H9 (cell line): ENCODE measurements around the gene KRT36. TPM values are rescaled to one million over a fixed set of nuclear protein-coding genes. Genes with fewer than 3 reads are reported as not detected.

Experiments used
- DNase-seq: peaks from one replicate; pipeline ENCODE4 v3.0.0-alpha.2; 2017
- H2AFZ ChIP-seq: one replicate; pipeline ENCODE4 v1.6.1; 2013; ENCODE audit warnings: mild to moderate bottlenecking, low read length, control low read depth, moderate library complexity
- H2AK5ac ChIP-seq: 2 replicates; pipeline ENCODE4 v1.6.1; 2013; ENCODE audit warnings: low read length, control low read depth, mixed read lengths; ENCODE audit not compliant: insufficient read length
- H2BK120ac ChIP-seq: one replicate; pipeline ENCODE4 v1.6.1; 2013; ENCODE audit warnings: low read depth, mild to moderate bottlenecking, low read length, control low read depth, inconsistent platforms; ENCODE audit not compliant: poor library complexity, severe bottlenecking
- H2BK12ac ChIP-seq: 2 replicates; pipeline ENCODE4 v1.6.1; 2013; ENCODE audit warnings: low read length, control low read depth, mixed read lengths, low read depth; ENCODE audit not compliant: insufficient read length
- H2BK15ac ChIP-seq: 2 replicates; pipeline ENCODE4 v1.6.1; 2013; ENCODE audit warnings: low read depth, low read length, control low read depth
- H2BK20ac ChIP-seq: one replicate; pipeline ENCODE4 v1.6.1; 2013; ENCODE audit warnings: low read depth, mild to moderate bottlenecking, low read length, control low read depth, inconsistent platforms; ENCODE audit not compliant: poor library complexity, severe bottlenecking
- H2BK5ac ChIP-seq: 2 replicates; pipeline ENCODE4 v1.6.1; 2013; ENCODE audit warnings: low read length, control low read depth, mixed read lengths; ENCODE audit not compliant: insufficient read length
- H3K14ac ChIP-seq: 2 replicates; pipeline ENCODE4 v1.6.1; 2013; ENCODE audit warnings: low read length, control low read depth; ENCODE audit not compliant: insufficient read depth
- H3K18ac ChIP-seq: 2 replicates; pipeline ENCODE4 v1.6.1; 2013; ENCODE audit warnings: low read depth, mild to moderate bottlenecking, mixed read lengths, low read length, control low read depth; ENCODE audit not compliant: insufficient read length
- H3K23ac ChIP-seq: 2 replicates; pipeline ENCODE4 v1.6.1; 2013; ENCODE audit warnings: low read length, control low read depth, mixed read lengths, low read depth; ENCODE audit not compliant: insufficient read length
- H3K23me2 ChIP-seq: 2 replicates; pipeline ENCODE4 v1.6.1; 2013; ENCODE audit warnings: low read depth, mild to moderate bottlenecking, mixed read lengths, low read length, control low read depth; ENCODE audit not compliant: insufficient read length, poor library complexity, severe bottlenecking
- H3K27ac ChIP-seq: 2 replicates; pipeline ENCODE4 v1.5.1; 2013; ENCODE audit warnings: low read length, control low read depth, mixed read lengths, low read depth; ENCODE audit not compliant: insufficient read length
- H3K27me3 ChIP-seq: 2 replicates; pipeline ENCODE4 v1.6.1; 2013; ENCODE audit warnings: low read length, control low read depth, inconsistent platforms; ENCODE audit not compliant: insufficient read depth
- H3K4ac ChIP-seq: 2 replicates; pipeline ENCODE4 v1.6.1; 2013; ENCODE audit warnings: low read depth, mild to moderate bottlenecking, control low read depth, inconsistent platforms, low read length, moderate library complexity
- H3K4me1 ChIP-seq: 2 replicates; pipeline ENCODE4 v1.6.1; 2013; ENCODE audit warnings: low read length, control low read depth, inconsistent platforms; ENCODE audit not compliant: insufficient read depth
- H3K4me2 ChIP-seq: 2 replicates; pipeline ENCODE4 v1.6.1; 2013; ENCODE audit warnings: low read length, control low read depth, mixed read lengths; ENCODE audit not compliant: insufficient read length, insufficient read depth
- H3K56ac ChIP-seq: 2 replicates; pipeline ENCODE4 v1.6.1; 2013; ENCODE audit warnings: low read depth, mild to moderate bottlenecking, mixed read lengths, low read length, control low read depth; ENCODE audit not compliant: insufficient read length
- H3K79me1 ChIP-seq: 2 replicates; pipeline ENCODE4 v1.6.1; 2013; ENCODE audit warnings: low read depth, mild to moderate bottlenecking, moderate library complexity, low read length, control low read depth, inconsistent platforms; ENCODE audit not compliant: insufficient read depth, poor library complexity, severe bottlenecking
- H3K79me2 ChIP-seq: 2 replicates; pipeline ENCODE4 v1.6.1; 2013; ENCODE audit warnings: low read length, control low read depth, inconsistent platforms; ENCODE audit not compliant: insufficient read depth
- H3K9ac ChIP-seq: 2 replicates; pipeline ENCODE4 v1.6.1; 2013; ENCODE audit warnings: low read length, control low read depth, mixed read lengths; ENCODE audit not compliant: insufficient read length; ENCODE audit errors: extremely low read depth
- H3K9me3 ChIP-seq: one replicate; pipeline ENCODE4 v1.6.1; 2013; ENCODE audit warnings: low read depth, low read length, inconsistent platforms; ENCODE audit not compliant: control insufficient read depth
- H3T11ph ChIP-seq: one replicate; pipeline ENCODE4 v1.6.1; 2013; ENCODE audit warnings: mild to moderate bottlenecking, low read length, control low read depth, inconsistent platforms
- H4K20me1 ChIP-seq: one replicate; pipeline ENCODE4 v1.6.1; 2013; ENCODE audit not compliant: control insufficient read depth, insufficient read length, insufficient read depth
- H4K5ac ChIP-seq: 2 replicates; pipeline ENCODE4 v1.6.1; 2013; ENCODE audit warnings: low read depth, mild to moderate bottlenecking, mixed read lengths, low read length, control low read depth; ENCODE audit not compliant: insufficient read length
- H4K8ac ChIP-seq: replicated peaks from 2 replicates; pipeline ENCODE4 v1.6.1; 2013; ENCODE audit warnings: low read length, control low read depth, mixed read lengths, low read depth; ENCODE audit not compliant: insufficient read length
- H4K91ac ChIP-seq: 2 replicates; pipeline ENCODE4 v1.6.1; 2013; ENCODE audit warnings: low read depth, mild to moderate bottlenecking, moderate library complexity, mixed read lengths, low read length, control low read depth; ENCODE audit not compliant: insufficient read length
- H3K27ac Mint-ChIP-seq, 3 experiments: 2 replicates in 2 of 3; 3 replicates in 1 of 3; pipeline ENCODE4 v1.8.0; 2020 to 2021; ENCODE audit warnings: mixed read lengths in 3 of 3, mild to moderate bottlenecking in 1 of 3, moderate library complexity in 1 of 3
- H3K27me3 Mint-ChIP-seq: 2 replicates; pipeline ENCODE4 v1.8.0; 2021; ENCODE audit warnings: low read depth, mild to moderate bottlenecking, moderate library complexity, mixed read lengths
- H3K36me3 Mint-ChIP-seq, 3 experiments: 2 replicates in 2 of 3; 3 replicates in 1 of 3; pipeline ENCODE4 v1.8.0; 2020 to 2021; ENCODE audit warnings: low read depth in 3 of 3, mixed read lengths in 3 of 3; ENCODE audit not compliant: insufficient read depth in 1 of 3
- H3K4me1 Mint-ChIP-seq, 2 experiments: 2 replicates each; pipeline ENCODE4 v1.8.0; 2020; ENCODE audit warnings: mixed read lengths in 2 of 2
- H3K4me3 Mint-ChIP-seq, 2 experiments: 2 replicates in 1 of 2; 3 replicates in 1 of 2; pipeline ENCODE4 v1.8.0; 2020 to 2021; ENCODE audit warnings: mild to moderate bottlenecking in 2 of 2, mixed read lengths in 2 of 2, moderate library complexity in 1 of 2
- H3K9me3 Mint-ChIP-seq, 2 experiments: 2 replicates in 1 of 2; 3 replicates in 1 of 2; pipeline ENCODE4 v1.8.0; 2020; ENCODE audit warnings: mild to moderate bottlenecking in 2 of 2, mixed read lengths in 2 of 2, moderate library complexity in 1 of 2
- WGBS: extraction: QIAGEN DNeasy Blood & Tissue Kit; methylation state at CpG from one replicate; pipeline ENCODE4 v1.1.7; 2013; ENCODE audit warnings: missing lambda C conversion rate, low lambda C conversion rate, mixed read lengths; ENCODE audit not compliant: insufficient read length; ENCODE audit errors: extremely low coverage; 5-methylcytosine and 5-hydroxymethylcytosine counted together
- total RNA-seq: library from RNA; stranded (reverse); gene quantifications from 2 replicates; pipeline ENCODE4 v1.2.1, GENCODE V29; 2021
- TF ChIP-seq, protein P1 (sequence below): fragments of 200-600 bp; sonication (generic); conservative IDR thresholded peaks from 3 replicates; pipeline ENCODE4 v1.8.0; 2021; ENCODE audit warnings: antibody characterized with exemption, mild to moderate bottlenecking

The KRT36 gene
- total RNA-seq, 1 experiment from 2014 or later, result not detected

DNA sequence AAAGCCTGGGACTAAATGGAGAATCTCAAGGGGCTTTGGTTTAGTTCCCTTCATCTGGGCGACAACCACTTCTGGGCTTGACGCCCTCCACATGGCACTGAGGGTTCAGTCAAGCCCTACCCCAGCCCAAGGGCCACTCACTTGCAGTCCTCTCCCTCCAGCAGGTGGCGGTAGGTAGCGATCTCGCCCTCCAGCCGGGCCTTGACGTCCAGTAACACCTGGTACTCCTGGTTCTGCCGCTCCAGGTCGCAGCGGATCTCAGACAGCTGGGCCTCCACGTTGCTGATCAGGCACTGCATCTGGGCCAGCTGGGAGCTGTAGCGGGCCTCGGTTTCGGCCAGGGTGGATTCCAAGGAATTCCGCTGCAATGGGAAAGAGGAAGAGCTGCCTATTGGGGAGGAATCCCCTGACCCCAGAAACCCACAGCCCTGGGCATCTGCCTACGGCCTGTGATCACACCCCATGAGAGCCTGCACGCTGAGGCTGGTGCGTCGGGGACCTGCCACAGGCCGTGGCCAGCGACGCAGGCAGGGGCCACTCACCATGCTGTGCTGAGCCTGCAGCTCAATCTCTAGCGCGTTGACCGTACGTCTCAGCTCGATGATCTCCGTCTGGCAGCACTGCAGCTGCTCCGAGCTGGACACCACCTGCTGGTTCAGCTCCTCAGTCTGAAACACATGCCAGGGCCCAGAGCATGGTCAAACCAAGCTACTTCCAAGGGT, 2.7 kb downstream of the KRT36 start:
- TF ChIP-seq, protein P1, sequence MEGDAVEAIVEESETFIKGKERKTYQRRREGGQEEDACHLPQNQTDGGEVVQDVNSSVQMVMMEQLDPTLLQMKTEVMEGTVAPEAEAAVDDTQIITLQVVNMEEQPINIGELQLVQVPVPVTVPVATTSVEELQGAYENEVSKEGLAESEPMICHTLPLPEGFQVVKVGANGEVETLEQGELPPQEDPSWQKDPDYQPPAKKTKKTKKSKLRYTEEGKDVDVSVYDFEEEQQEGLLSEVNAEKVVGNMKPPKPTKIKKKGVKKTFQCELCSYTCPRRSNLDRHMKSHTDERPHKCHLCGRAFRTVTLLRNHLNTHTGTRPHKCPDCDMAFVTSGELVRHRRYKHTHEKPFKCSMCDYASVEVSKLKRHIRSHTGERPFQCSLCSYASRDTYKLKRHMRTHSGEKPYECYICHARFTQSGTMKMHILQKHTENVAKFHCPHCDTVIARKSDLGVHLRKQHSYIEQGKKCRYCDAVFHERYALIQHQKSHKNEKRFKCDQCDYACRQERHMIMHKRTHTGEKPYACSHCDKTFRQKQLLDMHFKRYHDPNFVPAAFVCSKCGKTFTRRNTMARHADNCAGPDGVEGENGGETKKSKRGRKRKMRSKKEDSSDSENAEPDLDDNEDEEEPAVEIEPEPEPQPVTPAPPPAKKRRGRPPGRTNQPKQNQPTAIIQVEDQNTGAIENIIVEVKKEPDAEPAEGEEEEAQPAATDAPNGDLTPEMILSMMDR, result peak; percentile 91
- H3K36me3 Mint-ChIP-seq, result no peaks in the 10 kb centered on the region
- Histone ChIP-seq H2BK15ac (no peak overlapping the region; the same call in 1 of the 2 replicates), H3K9me3 (no peaks in the 10 kb centered on the region), H3K79me1 (no peaks in the 10 kb centered on the region), H3K18ac (no peak overlapping the region), H3K4me2 (no peak overlapping the region), H2BK12ac (no peak overlapping the region), H3K4me1 (no peaks in the 10 kb centered on the region), H3K79me2 (no peaks in the 10 kb centered on the region), H3K27me3 (no peaks in the 10 kb centered on the region), H2BK20ac (no peak overlapping the region), H4K91ac (no peak overlapping the region), H3K23ac (no peak overlapping the region), H3K4ac (no peak overlapping the region), H4K20me1 (no peaks in the 10 kb centered on the region), H2BK120ac (no peak overlapping the region), H4K8ac (no peak overlapping the region), H3K14ac (no peak overlapping the region), H2BK5ac (no peak overlapping the region), H4K5ac (no peak overlapping the region), H3K27ac (no peak overlapping the region), H3T11ph (no peak overlapping the region), H3K23me2 (peaks cover 3% of the 10 kb centered on the region), H2AFZ (no peak overlapping the region), H3K9ac (no peak overlapping the region), H3K56ac (no peak overlapping the region), H2AK5ac (no peak overlapping the region)
- DNase-seq, result peak; percentile 93
- H3K9me3 Mint-ChIP-seq, result no peaks in the 10 kb centered on the region
- H3K27me3 Mint-ChIP-seq, result peaks cover 27% of the 10 kb centered on the region
- WGBS, result no CpG with 5 or more reads among the region's 29 CpGs
- no peak overlapping the region for H3K4me3 Mint-ChIP-seq
- peaks cover 1 to 10% of the 10 kb centered on the region in 2 experiments for H3K4me1 Mint-ChIP-seq
- H3K27ac Mint-ChIP-seq, result no peak overlapping the region
